OCI-LY1 (cell line): ENCODE measurements around the gene C4BPB.

Experiments
- H2AFZ ChIP-seq: fragments of 200-600 bp; sonication (generic), shearing (Covaris generic); 2 replicates; pipeline ENCODE4 v1.6.0; 2014; ENCODE audit warnings: antibody characterized with exemption, mild to moderate bottlenecking, low read length
- H3F3A ChIP-seq: fragments of 200-600 bp; sonication (generic), shearing (Covaris generic); 2 replicates; pipeline ENCODE4 v1.6.0; 2014; ENCODE audit warnings: mild to moderate bottlenecking, antibody characterized with exemption, low read length, moderate library complexity; ENCODE audit not compliant: insufficient read depth
- H3K27ac ChIP-seq: fragments of 200-600 bp; sonication (generic); 2 replicates; pipeline ENCODE4 v1.5.1; 2014; ENCODE audit warnings: low read length, mixed run types, mild to moderate bottlenecking, low read depth; ENCODE audit not compliant: poor library complexity, severe bottlenecking
- H3K27me3 ChIP-seq: fragments of 200-600 bp; sonication (generic); 2 replicates; pipeline ENCODE4 v1.6.0; 2014; ENCODE audit warnings: antibody characterized with exemption, mild to moderate bottlenecking, low read length, moderate library complexity; ENCODE audit not compliant: insufficient read depth
- H3K36me3 ChIP-seq: fragments of 200-600 bp; sonication (generic); 2 replicates; pipeline ENCODE4 v1.6.1; 2014; ENCODE audit warnings: mild to moderate bottlenecking, antibody characterized with exemption, low read length, moderate library complexity, mixed read lengths; ENCODE audit not compliant: insufficient read depth
- H3K4me1 ChIP-seq: fragments of 200-600 bp; sonication (generic); 2 replicates; pipeline ENCODE4 v1.5.1; 2014; ENCODE audit warnings: mild to moderate bottlenecking, low read length, moderate library complexity; ENCODE audit not compliant: insufficient read depth, severe bottlenecking
- H3K4me2 ChIP-seq: fragments of 200-600 bp; sonication (generic), shearing (Covaris generic); 2 replicates; pipeline ENCODE4 v1.6.1; 2014; ENCODE audit warnings: low read length
- H3K4me3 ChIP-seq: fragments of 200-600 bp; sonication (generic); 2 replicates; pipeline ENCODE4 v1.5.1; 2014; ENCODE audit warnings: low read length, low read depth, mild to moderate bottlenecking, mixed read lengths; ENCODE audit not compliant: poor library complexity, severe bottlenecking
- H3K79me2 ChIP-seq: fragments of 200-600 bp; shearing (Covaris generic); 2 replicates; pipeline ENCODE4 v1.6.1; 2016; ENCODE audit warnings: mixed run types, low read length, mixed read lengths; ENCODE audit not compliant: insufficient read depth
- H3K9ac ChIP-seq: fragments of 200-600 bp; sonication (generic), shearing (Covaris generic); 2 replicates; pipeline ENCODE4 v1.6.1; 2014; ENCODE audit warnings: mild to moderate bottlenecking, low read length, mixed read lengths
- H3K9me2 ChIP-seq: fragments of 200-600 bp; sonication (generic), shearing (Covaris generic); 2 replicates; pipeline ENCODE4 v1.6.1; 2014; ENCODE audit warnings: low read depth, mild to moderate bottlenecking, low read length, mixed read lengths
- H3K9me3 ChIP-seq: fragments of 200-600 bp; shearing (Covaris generic); 2 replicates; pipeline ENCODE4 v1.6.1; 2014; ENCODE audit warnings: low read length, mixed read lengths
- H4K20me1 ChIP-seq: fragments of 200-600 bp; sonication (generic), shearing (Covaris generic); 2 replicates; pipeline ENCODE4 v1.6.0; 2016; ENCODE audit warnings: mild to moderate bottlenecking, low read length; ENCODE audit not compliant: insufficient read depth
- EZH2 ChIP-seq: fragments of 200-600 bp; sonication (generic), shearing (Covaris generic); IDR thresholded peaks from 2 replicates; pipeline ENCODE4 v1.8.0; 2017; ENCODE audit warnings: borderline replicate concordance, mixed run types, mild to moderate bottlenecking, antibody characterized with exemption, low read length, moderate library complexity, mixed read lengths
- TF ChIP-seq, protein P1 (sequence below): fragments of 200-600 bp; sonication (generic), shearing (Covaris generic); IDR thresholded peaks from 2 replicates; pipeline ENCODE4 v1.5.1; 2017; ENCODE audit warnings: mild to moderate bottlenecking, antibody characterized with exemption, low read length, moderate library complexity, mixed read lengths

The C4BPB gene

GRCh38 chr1:207049054-207049453, 39.6 kb upstream of the C4BPB start:
- Histone ChIP-seq H3K9me2 (no peaks in the 10 kb centered on the region), H3K9ac (no peak overlapping the region; the same call in 1 of the 2 replicates), H3K27me3 (no peaks in the 10 kb centered on the region), H2AFZ (no peak overlapping the region), H3K9me3 (no peaks in the 10 kb centered on the region), H4K20me1 (no peaks in the 10 kb centered on the region; the same call in 1 of the 2 replicates), H3K4me1 (peaks cover 61% of the 10 kb centered on the region), H3F3A (peaks cover 5% of the 10 kb centered on the region; the same call in 1 of the 2 replicates), H3K27ac (no peak overlapping the region), H3K36me3 (peaks cover 51% of the 10 kb centered on the region), H3K4me3 (peak overlapping the region; percentile 96), H3K4me2 (peak overlapping the region; percentile 91), H3K79me2 (peaks cover 41% of the 10 kb centered on the region)
- TF ChIP-seq EZH2 = no peak
- TF ChIP-seq, protein P1, sequence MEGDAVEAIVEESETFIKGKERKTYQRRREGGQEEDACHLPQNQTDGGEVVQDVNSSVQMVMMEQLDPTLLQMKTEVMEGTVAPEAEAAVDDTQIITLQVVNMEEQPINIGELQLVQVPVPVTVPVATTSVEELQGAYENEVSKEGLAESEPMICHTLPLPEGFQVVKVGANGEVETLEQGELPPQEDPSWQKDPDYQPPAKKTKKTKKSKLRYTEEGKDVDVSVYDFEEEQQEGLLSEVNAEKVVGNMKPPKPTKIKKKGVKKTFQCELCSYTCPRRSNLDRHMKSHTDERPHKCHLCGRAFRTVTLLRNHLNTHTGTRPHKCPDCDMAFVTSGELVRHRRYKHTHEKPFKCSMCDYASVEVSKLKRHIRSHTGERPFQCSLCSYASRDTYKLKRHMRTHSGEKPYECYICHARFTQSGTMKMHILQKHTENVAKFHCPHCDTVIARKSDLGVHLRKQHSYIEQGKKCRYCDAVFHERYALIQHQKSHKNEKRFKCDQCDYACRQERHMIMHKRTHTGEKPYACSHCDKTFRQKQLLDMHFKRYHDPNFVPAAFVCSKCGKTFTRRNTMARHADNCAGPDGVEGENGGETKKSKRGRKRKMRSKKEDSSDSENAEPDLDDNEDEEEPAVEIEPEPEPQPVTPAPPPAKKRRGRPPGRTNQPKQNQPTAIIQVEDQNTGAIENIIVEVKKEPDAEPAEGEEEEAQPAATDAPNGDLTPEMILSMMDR = no peak

DNA sequence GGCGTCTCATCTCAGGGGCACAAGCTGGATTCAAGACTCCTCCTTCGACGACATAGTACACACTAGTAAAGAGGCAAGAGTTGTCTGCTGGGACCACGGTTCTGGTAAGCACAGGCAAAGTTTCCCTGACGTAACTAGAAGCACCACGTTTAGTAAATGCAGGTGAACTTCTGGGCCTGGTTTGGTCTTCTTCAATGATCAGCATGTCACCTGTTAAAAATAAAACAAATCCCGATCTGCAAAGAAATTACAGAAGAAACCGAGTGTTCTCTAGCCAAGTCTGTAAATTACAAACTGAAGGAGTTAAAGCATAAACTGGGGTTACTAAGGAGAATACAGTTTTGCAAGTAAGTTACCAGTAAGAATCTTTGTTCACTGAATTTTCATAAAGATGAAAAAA, 39.1 kb upstream of the C4BPB start:
- Histone ChIP-seq H4K20me1 (no peaks in the 10 kb centered on the region; the same call in 1 of the 2 replicates), H2AFZ (no peak overlapping the region), H3K9me2 (no peaks in the 10 kb centered on the region), H3K4me1 (peaks cover 66% of the 10 kb centered on the region), H3K27ac (no peak overlapping the region), H3K36me3 (peaks cover 51% of the 10 kb centered on the region), H3K4me3 (peak overlapping the region; percentile 96), H3K9ac (peak overlapping the region; percentile 98), H3F3A (peaks cover 5% of the 10 kb centered on the region; the same call in 1 of the 2 replicates), H3K4me2 (peak overlapping the region; percentile 91), H3K9me3 (no peaks in the 10 kb centered on the region), H3K27me3 (no peaks in the 10 kb centered on the region), H3K79me2 (peaks cover 41% of the 10 kb centered on the region)
- TF ChIP-seq EZH2 = no peak
- TF ChIP-seq, protein P1 = no peak

DNA sequence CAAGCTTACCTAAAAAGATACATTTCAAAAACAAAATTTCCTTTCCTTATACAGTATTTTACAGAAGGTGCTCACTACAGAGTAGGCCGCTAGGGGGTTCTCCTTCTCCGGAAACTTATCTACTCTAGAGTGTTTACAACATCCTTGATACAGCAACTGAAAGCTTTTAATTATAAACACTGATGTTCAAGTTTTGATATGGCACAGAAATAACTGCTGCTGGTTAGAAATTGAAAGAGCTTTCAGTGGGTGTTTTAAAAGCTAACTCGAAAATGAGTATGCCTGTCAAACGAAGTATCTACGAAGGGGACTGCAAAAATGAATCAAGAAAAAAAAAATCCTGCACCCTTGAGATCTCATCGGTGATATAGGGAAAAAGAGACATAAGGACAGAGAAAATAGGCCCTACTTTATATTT, 38.7 kb upstream of the C4BPB start:
- Histone ChIP-seq H3K9me3 (no peaks in the 10 kb centered on the region), H2AFZ (no peak overlapping the region), H3K27ac (peak overlapping the region; percentile 61)

More for the DNA sequence above, 38.7 kb upstream of the C4BPB start:
- Histone ChIP-seq H3K9me2 (no peaks in the 10 kb centered on the region), H3K79me2 (peaks cover 41% of the 10 kb centered on the region), H3K36me3 (peaks cover 47% of the 10 kb centered on the region), H3K4me3 (peak overlapping the region; percentile 96), H4K20me1 (no peaks in the 10 kb centered on the region; the same call in 1 of the 2 replicates), H3K4me1 (peaks cover 70% of the 10 kb centered on the region), H3F3A (peaks cover 5% of the 10 kb centered on the region; the same call in 1 of the 2 replicates), H3K27me3 (no peaks in the 10 kb centered on the region), H3K4me2 (peak overlapping the region; percentile 91), H3K9ac (peak overlapping the region; percentile 98)
- TF ChIP-seq EZH2 = no peak
- TF ChIP-seq, protein P1 = peak; percentile 86
